GM13977 (cell line): ENCODE measurements around the gene DCC.
A peak's percentile ranks its signal among the peaks of the same experiment; 100 is the strongest.

Experiments used
- DNase-seq: peaks from one replicate; pipeline ENCODE4 v3.0.0; 2012; ENCODE audit warnings: low spot score
- in situ Hi-C: fragments of 300-500 bp; cut with MboI; formaldehyde crosslinking; loops from one replicate; pipeline ENCODE4 v1.12.0; 2022; ENCODE audit warnings: low sequenced_read_pairs, low pct_unique_long_range_greater_than_20kb, mixed read lengths, inconsistent platforms; ENCODE audit not compliant: unreplicated experiment
- TF ChIP-seq, protein P1 (sequence below): IDR thresholded peaks from 2 replicates; pipeline ENCODE4 v1.5.1; 2012; ENCODE audit warnings: mild to moderate bottlenecking, control low read depth; ENCODE audit not compliant: insufficient read depth; ENCODE audit errors: extremely low read depth, missing control alignments

DCC gene

DNA sequence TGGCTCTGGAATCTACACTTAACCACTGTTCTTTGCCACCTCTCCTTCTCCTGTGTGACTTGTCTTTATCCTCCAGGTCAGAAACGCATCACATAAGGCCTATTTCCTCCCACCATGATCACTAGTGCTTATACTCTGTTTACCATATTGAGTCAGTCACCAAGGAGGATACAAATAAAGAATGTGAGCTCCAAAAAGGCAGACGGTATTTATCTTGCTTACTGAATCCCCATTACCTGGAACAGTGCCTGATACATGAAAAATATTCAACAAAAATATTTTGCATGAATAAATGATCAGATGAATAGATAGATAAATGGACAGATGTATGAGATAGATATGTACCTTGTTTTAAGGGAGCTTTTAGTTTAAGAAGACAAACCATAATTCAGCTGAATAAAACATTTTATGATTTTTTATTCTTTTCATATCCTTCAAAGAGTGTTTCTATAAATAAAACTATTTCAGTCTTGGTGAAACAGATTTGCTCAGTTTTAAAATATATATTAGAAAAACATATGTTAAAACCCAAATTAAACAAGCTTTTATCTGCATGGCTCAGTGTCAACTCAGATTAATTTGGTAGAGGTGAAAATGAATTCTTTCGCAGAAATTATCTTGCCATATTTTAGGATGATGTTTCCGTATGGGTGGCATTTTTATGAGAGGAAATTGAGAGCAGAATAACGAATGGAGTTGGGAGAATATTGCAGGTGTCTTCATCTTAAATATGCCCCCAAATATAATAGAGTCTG, 799.9 kb downstream of the DCC start:
- no peak for DNase-seq
- in situ Hi-C loops: no loop called here
- TF ChIP-seq, protein P1, sequence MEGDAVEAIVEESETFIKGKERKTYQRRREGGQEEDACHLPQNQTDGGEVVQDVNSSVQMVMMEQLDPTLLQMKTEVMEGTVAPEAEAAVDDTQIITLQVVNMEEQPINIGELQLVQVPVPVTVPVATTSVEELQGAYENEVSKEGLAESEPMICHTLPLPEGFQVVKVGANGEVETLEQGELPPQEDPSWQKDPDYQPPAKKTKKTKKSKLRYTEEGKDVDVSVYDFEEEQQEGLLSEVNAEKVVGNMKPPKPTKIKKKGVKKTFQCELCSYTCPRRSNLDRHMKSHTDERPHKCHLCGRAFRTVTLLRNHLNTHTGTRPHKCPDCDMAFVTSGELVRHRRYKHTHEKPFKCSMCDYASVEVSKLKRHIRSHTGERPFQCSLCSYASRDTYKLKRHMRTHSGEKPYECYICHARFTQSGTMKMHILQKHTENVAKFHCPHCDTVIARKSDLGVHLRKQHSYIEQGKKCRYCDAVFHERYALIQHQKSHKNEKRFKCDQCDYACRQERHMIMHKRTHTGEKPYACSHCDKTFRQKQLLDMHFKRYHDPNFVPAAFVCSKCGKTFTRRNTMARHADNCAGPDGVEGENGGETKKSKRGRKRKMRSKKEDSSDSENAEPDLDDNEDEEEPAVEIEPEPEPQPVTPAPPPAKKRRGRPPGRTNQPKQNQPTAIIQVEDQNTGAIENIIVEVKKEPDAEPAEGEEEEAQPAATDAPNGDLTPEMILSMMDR: no peak

- no peak for DNase-seq
- in situ Hi-C loops: no loop called here
- TF ChIP-seq, protein P1: no peak
These were observed 802.0 kb downstream of the DCC start for GRCh38 chr18:53142005-53142404.

GRCh38 chr18:53147472-53147871, 807.5 kb downstream of the DCC start:
- DNase-seq: no peak
- in situ Hi-C loops: no loop called here
- TF ChIP-seq, protein P1: no peak

GRCh38 chr18:53148123-53148522, 808.1 kb downstream of the DCC start:
- in situ Hi-C loops: no loop called here
- TF ChIP-seq, protein P1: no peak
- DNase-seq: no peak

DNA sequence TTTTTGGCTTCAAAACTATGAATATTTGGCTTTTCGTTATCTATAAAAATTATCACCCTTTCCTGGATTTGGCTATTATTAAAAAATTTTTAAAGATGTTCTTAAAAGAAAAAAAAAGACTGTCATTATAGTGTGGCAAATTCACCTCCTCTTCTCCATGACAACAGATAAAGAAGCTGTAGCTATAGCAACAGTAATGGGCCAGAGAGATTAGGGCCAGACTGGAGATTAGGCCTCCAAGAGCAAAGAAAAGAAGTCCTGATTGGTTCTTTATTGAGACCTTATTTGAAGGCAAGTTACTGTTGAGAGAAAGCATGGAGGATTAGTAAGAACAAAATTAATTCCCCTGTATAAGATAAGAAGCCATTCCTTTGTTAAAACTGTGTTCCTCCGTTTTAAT, 812.5 kb downstream of the DCC start:
- in situ Hi-C loops: no loop called here
- TF ChIP-seq, protein P1: no peak
- DNase-seq: no peak

DNA sequence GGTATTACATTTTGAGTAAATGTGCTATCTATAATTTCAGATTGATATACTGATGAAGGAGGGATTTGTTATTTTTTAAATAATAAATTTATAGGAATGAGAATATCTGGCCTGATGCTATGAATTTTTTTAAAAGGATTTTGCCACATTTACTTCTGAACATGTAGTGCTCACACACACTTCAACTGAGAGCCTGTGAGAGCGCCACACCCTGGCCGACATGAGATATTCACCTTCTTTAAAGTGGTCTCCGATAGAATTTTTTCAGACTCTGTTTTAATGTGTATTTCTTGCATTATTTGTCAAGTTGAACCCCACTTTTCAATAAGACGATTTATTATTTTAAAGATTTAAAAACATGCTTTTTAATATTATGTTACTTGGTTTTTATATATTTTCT, 813.3 kb downstream of the DCC start:
- TF ChIP-seq, protein P1: peak; percentile 48
- DNase-seq: peak; percentile 4
- in situ Hi-C loops: no loop called here
